Activated CD8-positive, alpha-beta memory T cell treated with anti-CD3 and anti-CD28 coated beads, Interleukin-2, amount 50 U/mL, for 1 hour (primary cell): ENCODE data around the gene PIK3C2G.

Source experiments
- DNase-seq: peaks from one replicate; pipeline ENCODE4 v3.0.0-alpha.2; 2020; ENCODE audit errors: extremely low read depth

The PIK3C2G gene

GRCh38 chr12:18419311-18419710 lies 158.0 kb downstream of the PIK3C2G start:
- no peak for DNase-seq

GRCh38 chr12:18421867-18422266 lies 160.5 kb downstream of the PIK3C2G start:
- no peak for DNase-seq

- no peak for DNase-seq
Observed at GRCh38 chr12:18422871-18423270, 161.6 kb downstream of the PIK3C2G start.

- DNase-seq = no peak
Observed at GRCh38 chr12:18424857-18425256, 163.5 kb downstream of the PIK3C2G start.

- no peak for DNase-seq
Observed at GRCh38 chr12:18427520-18427919, 166.2 kb downstream of the PIK3C2G start.

GRCh38 chr12:18428416-18428815 lies 167.1 kb downstream of the PIK3C2G start:
- DNase-seq = no peak

GRCh38 chr12:18429366-18429765 lies 168.0 kb downstream of the PIK3C2G start:
- no peak for DNase-seq

- no peak for DNase-seq
Observed at GRCh38 chr12:18430425-18431048, 169.2 kb downstream of the PIK3C2G start.

- no peak for DNase-seq
Observed at GRCh38 chr12:18431771-18432170, 170.5 kb downstream of the PIK3C2G start.

GRCh38 chr12:18432206-18432605 lies 170.9 kb downstream of the PIK3C2G start:
- DNase-seq = no peak

- no peak for DNase-seq
Observed at GRCh38 chr12:18436170-18436569, 174.9 kb downstream of the PIK3C2G start.

GRCh38 chr12:18439541-18439940 lies 178.2 kb downstream of the PIK3C2G start:
- no peak for DNase-seq

- no peak for DNase-seq
Observed at GRCh38 chr12:18443768-18444437, 182.6 kb downstream of the PIK3C2G start.

GRCh38 chr12:18446061-18446644 lies 184.8 kb downstream of the PIK3C2G start:
- no peak for DNase-seq

GRCh38 chr12:18454330-18454729 lies 193.0 kb downstream of the PIK3C2G start:
- no peak for DNase-seq

- DNase-seq = no peak
Observed at GRCh38 chr12:18456344-18456743, 195.0 kb downstream of the PIK3C2G start.

GRCh38 chr12:18457362-18457761 lies 196.0 kb downstream of the PIK3C2G start:
- no peak for DNase-seq

GRCh38 chr12:18461758-18462157 lies 200.4 kb downstream of the PIK3C2G start:
- no peak for DNase-seq

- no peak for DNase-seq
Observed at GRCh38 chr12:18462442-18462841, 201.1 kb downstream of the PIK3C2G start.

GRCh38 chr12:18467620-18468245 lies 206.4 kb downstream of the PIK3C2G start:
- DNase-seq = no peak

- no peak for DNase-seq
Observed at GRCh38 chr12:18468246-18469075, 207.1 kb downstream of the PIK3C2G start.

- DNase-seq = no peak
Observed at GRCh38 chr12:18470251-18470650, 208.9 kb downstream of the PIK3C2G start.
